Measurements from ENCODE around the gene SCRG1. TPM values are rescaled to one million over a fixed set of nuclear protein-coding genes. Genes with fewer than 3 reads are reported as not detected.

SCRG1 gene
- total RNA-seq, 2 experiments from 2014 or later, result not detected

- Mint-ChIP-seq H3K36me3 (no peaks in the 10 kb centered on the region), H3K4me3 (no peak overlapping the region), H3K27me3 (no peaks in the 10 kb centered on the region), H3K4me1 (peaks cover 13% of the 10 kb centered on the region), H3K27ac (no peak overlapping the region), H3K9me3 (ENCODE audit: low read depth) (no peaks in the 10 kb centered on the region)
- CTCF ChIA-PET, result interaction anchor here (0.6 to 4.0 kb wide), 30 partner anchors 9 to 736 kb away, joined by 3 to 62 read pairs (median 4); partner anchors contain the start of genes HMGB2, SAP30 and SCRG1
- no peak for ATAC-seq
- DNase-seq, result no peak
Observed at GRCh38 chr4:173420801-173421200, 21.9 kb upstream of the SCRG1 start.

GRCh38 chr4:173420324-173420752 lies 21.4 kb upstream of the SCRG1 start:
- Mint-ChIP-seq H3K27ac (no peak overlapping the region), H3K9me3 (ENCODE audit: low read depth) (no peaks in the 10 kb centered on the region), H3K36me3 (no peaks in the 10 kb centered on the region), H3K4me3 (no peak overlapping the region), H3K27me3 (no peaks in the 10 kb centered on the region), H3K4me1 (peaks cover 8% of the 10 kb centered on the region)
- no peak for DNase-seq
- no peak for ATAC-seq
- CTCF ChIA-PET, result interaction anchor here (0.7 to 4.0 kb wide), 30 partner anchors 9 to 247 kb away, joined by 3 to 62 read pairs (median 4); partner anchors contain the start of genes HMGB2, SAP30 and SCRG1

- Mint-ChIP-seq H3K27me3 (no peaks in the 10 kb centered on the region), H3K4me1 (peaks cover 3% of the 10 kb centered on the region), H3K27ac (no peak overlapping the region), H3K36me3 (no peaks in the 10 kb centered on the region), H3K9me3 (ENCODE audit: low read depth) (no peaks in the 10 kb centered on the region), H3K4me3 (no peak overlapping the region)
- CTCF ChIA-PET, result interaction anchor here (1.1 to 4.0 kb wide), 9 partner anchors 9 to 405 kb away, joined by 3 to 62 read pairs (median 5); no protein-coding TSS in a partner anchor
- ATAC-seq (no peak), DNase-seq (no peak)
Observed at GRCh38 chr4:173418639-173419038, 19.7 kb upstream of the SCRG1 start.

GRCh38 chr4:173417833-173418232 lies 18.9 kb upstream of the SCRG1 start:
- no peaks in the 10 kb centered on the region for H3K36me3 Mint-ChIP-seq
- no peak overlapping the region for H3K4me3 Mint-ChIP-seq
- no peak for ATAC-seq
- no peak for DNase-seq
- H3K27ac Mint-ChIP-seq, result no peak overlapping the region
- H3K9me3 Mint-ChIP-seq (ENCODE audit: low read depth), result no peaks in the 10 kb centered on the region
- CTCF ChIA-PET, result interaction anchor here (0.7 to 2.1 kb wide), 9 partner anchors 9 to 404 kb away, joined by 3 to 9 read pairs (median 4); no protein-coding TSS in a partner anchor
- no peaks in the 10 kb centered on the region for H3K27me3 Mint-ChIP-seq
- H3K4me1 Mint-ChIP-seq, result peaks cover 3% of the 10 kb centered on the region

- H3K9me3 Mint-ChIP-seq (ENCODE audit: low read depth), result no peaks in the 10 kb centered on the region
- no peak overlapping the region for H3K4me3 Mint-ChIP-seq
- no peaks in the 10 kb centered on the region for H3K27me3 Mint-ChIP-seq
- H3K27ac Mint-ChIP-seq, result no peak overlapping the region
- no peak for ATAC-seq
- no peaks in the 10 kb centered on the region for H3K36me3 Mint-ChIP-seq
- CTCF ChIA-PET, result interaction anchor here (0.6 to 5.1 kb wide), 9 partner anchors 33 to 403 kb away, joined by 3 to 49 read pairs (median 4); no protein-coding TSS in a partner anchor
- no peak for DNase-seq
- peaks cover 6% of the 10 kb centered on the region for H3K4me1 Mint-ChIP-seq
Observed at GRCh38 chr4:173415885-173416653, 17.2 kb upstream of the SCRG1 start.

- no peak overlapping the region for H3K4me3 Mint-ChIP-seq
- no peaks in the 10 kb centered on the region for H3K9me3 Mint-ChIP-seq (ENCODE audit: low read depth)
- peaks cover 7% of the 10 kb centered on the region for H3K4me1 Mint-ChIP-seq
- H3K27ac Mint-ChIP-seq, result no peak overlapping the region
- ATAC-seq, result no peak
- no peak for DNase-seq
- no peaks in the 10 kb centered on the region for H3K27me3 Mint-ChIP-seq
- CTCF ChIA-PET, result interaction anchor here (1.5 to 5.1 kb wide), 3 partner anchors 42 to 402 kb away, joined by 4 to 49 read pairs (median 7); no protein-coding TSS in a partner anchor
- H3K36me3 Mint-ChIP-seq, result no peaks in the 10 kb centered on the region
Observed at GRCh38 chr4:173415092-173415491, 16.2 kb upstream of the SCRG1 start.

GRCh38 chr4:173414456-173414855 lies 15.5 kb upstream of the SCRG1 start:
- CTCF ChIA-PET, result interaction anchor here (1.5 to 5.1 kb wide), 2 partner anchors 42 to 95 kb away, joined by 4 to 49 read pairs; no protein-coding TSS in a partner anchor
- Mint-ChIP-seq H3K27me3 (no peaks in the 10 kb centered on the region), H3K4me3 (no peak overlapping the region), H3K9me3 (ENCODE audit: low read depth) (no peaks in the 10 kb centered on the region), H3K36me3 (no peaks in the 10 kb centered on the region), H3K4me1 (peaks cover 7% of the 10 kb centered on the region), H3K27ac (no peak overlapping the region)
- no peak for ATAC-seq
- no peak for DNase-seq

- Mint-ChIP-seq H3K27ac (no peak overlapping the region), H3K36me3 (no peaks in the 10 kb centered on the region), H3K4me1 (peaks cover 7% of the 10 kb centered on the region), H3K27me3 (no peaks in the 10 kb centered on the region), H3K4me3 (no peak overlapping the region), H3K9me3 (ENCODE audit: low read depth) (no peaks in the 10 kb centered on the region)
- CTCF ChIA-PET, result interaction anchor here (0.9 to 5.1 kb wide), 2 partner anchors 41 to 94 kb away, joined by 3 to 49 read pairs; no protein-coding TSS in a partner anchor
- ATAC-seq, result no peak
- DNase-seq, result no peak
Observed at GRCh38 chr4:173413036-173413435, 14.1 kb upstream of the SCRG1 start.

- Mint-ChIP-seq H3K9me3 (ENCODE audit: low read depth) (no peaks in the 10 kb centered on the region), H3K36me3 (no peaks in the 10 kb centered on the region), H3K27ac (no peak overlapping the region), H3K4me3 (no peak overlapping the region), H3K4me1 (peaks cover 11% of the 10 kb centered on the region), H3K27me3 (no peaks in the 10 kb centered on the region)
- DNase-seq (no peak), ATAC-seq (no peak)
- CTCF ChIA-PET, result interaction anchor here (0.7 to 2.9 kb wide), 4 partner anchors 9 to 397 kb away, joined by 3 to 15 read pairs (median 6); no protein-coding TSS in a partner anchor
Observed at GRCh38 chr4:173411106-173411693, 12.3 kb upstream of the SCRG1 start.

GRCh38 chr4:173410079-173410478 lies 11.2 kb upstream of the SCRG1 start:
- Mint-ChIP-seq H3K9me3 (ENCODE audit: low read depth) (no peaks in the 10 kb centered on the region), H3K27me3 (no peaks in the 10 kb centered on the region), H3K27ac (no peak overlapping the region), H3K36me3 (no peaks in the 10 kb centered on the region), H3K4me3 (no peak overlapping the region), H3K4me1 (peaks cover 19% of the 10 kb centered on the region)
- no peak for DNase-seq
- peak; percentile 16 for ATAC-seq
- CTCF ChIA-PET, result interaction anchor here (1.3 to 2.9 kb wide), 3 partner anchors 10 to 396 kb away, joined by 4 to 15 read pairs (median 8); no protein-coding TSS in a partner anchor

GRCh38 chr4:173405840-173406606 lies 7.1 kb upstream of the SCRG1 start:
- Mint-ChIP-seq H3K4me1 (peaks cover 18% of the 10 kb centered on the region), H3K27me3 (no peaks in the 10 kb centered on the region), H3K27ac (no peak overlapping the region), H3K9me3 (ENCODE audit: low read depth) (no peaks in the 10 kb centered on the region), H3K36me3 (no peaks in the 10 kb centered on the region), H3K4me3 (no peak overlapping the region)
- ATAC-seq, result peak; percentile 33
- no peak for DNase-seq
- CTCF ChIA-PET, result interaction anchor here (0.7 to 2.0 kb wide), 5 partner anchors 15 to 105 kb away, joined by 3 to 5 read pairs (median 3); no protein-coding TSS in a partner anchor

- H3K9me3 Mint-ChIP-seq (ENCODE audit: low read depth), result no peaks in the 10 kb centered on the region
- ATAC-seq (no peak), DNase-seq (no peak)
- no peak overlapping the region for H3K4me3 Mint-ChIP-seq
- peaks cover 13% of the 10 kb centered on the region for H3K4me1 Mint-ChIP-seq
- H3K27ac Mint-ChIP-seq, result no peak overlapping the region
- no peaks in the 10 kb centered on the region for H3K36me3 Mint-ChIP-seq
- CTCF ChIA-PET, result interaction anchor here (1.1 to 2.0 kb wide), 2 partner anchors 103 to 113 kb away, joined by 3 to 5 read pairs; no protein-coding TSS in a partner anchor
- no peaks in the 10 kb centered on the region for H3K27me3 Mint-ChIP-seq
Observed at GRCh38 chr4:173404296-173404865, 5.5 kb upstream of the SCRG1 start.

Data from activated CD8-positive, alpha-beta memory T cell treated with anti-CD3 and anti-CD28 coated beads, Interleukin-2, amount 10 ng/mL, durations not matched to agents 7 days and 5 days (primary cell).